Iris pigment epithelial cell (primary cell): ENCODE results near the gene STH.
"Not testable (repeated sequence)": the region's sequence is repeated elsewhere in the genome, so short reads cannot be mapped to it uniquely, and the experiment has no call there.

Experiments used
- DNase-seq: peaks from one replicate; pipeline ENCODE4 v3.0.0-alpha.2; 2011; ENCODE audit warnings: low read depth

The STH gene

GRCh38 chr17:45998987-45999899 lies at the start of gene STH:
STH (plus strand) TSS chr17:45999250; CDS start chr17:45999280, 30 bp downstream.
- no peak for DNase-seq

GRCh38 chr17:45949755-45950320 lies 49.2 kb upstream of the STH start:
- DNase-seq: no peak

- no peak for DNase-seq
These were observed 48.2 kb upstream of the STH start for GRCh38 chr17:45950888-45951287.

GRCh38 chr17:45951403-45951802 lies 47.6 kb upstream of the STH start:
- no peak for DNase-seq

- peak; percentile 18 for DNase-seq
These were observed 47.1 kb upstream of the STH start for GRCh38 chr17:45951941-45952340.

DNA sequence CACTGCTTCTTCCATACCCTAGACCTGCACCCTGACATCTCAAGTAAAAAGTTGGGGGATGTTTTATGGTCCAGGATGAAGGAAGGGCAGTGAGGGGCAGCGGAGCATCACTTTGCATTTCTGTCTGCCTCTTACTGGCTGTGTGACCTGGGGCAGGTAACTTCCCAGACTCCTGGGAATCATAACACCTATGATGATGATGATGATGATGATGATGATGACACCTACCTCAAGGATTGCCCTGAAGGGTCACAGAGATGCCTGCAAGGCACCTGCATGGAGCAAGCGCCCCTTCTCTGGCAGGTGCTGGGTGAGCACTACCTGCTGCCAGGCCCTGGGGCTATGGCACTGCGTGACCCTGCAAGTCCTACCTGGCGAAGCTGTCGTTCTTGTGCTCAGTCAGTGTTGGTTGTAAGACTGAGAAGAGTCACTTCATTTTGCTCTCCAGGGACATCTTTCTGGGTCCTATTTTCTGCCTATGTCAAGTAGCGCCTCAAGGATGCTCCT lies 46.2 kb upstream of the STH start:
- no peak for DNase-seq

DNA sequence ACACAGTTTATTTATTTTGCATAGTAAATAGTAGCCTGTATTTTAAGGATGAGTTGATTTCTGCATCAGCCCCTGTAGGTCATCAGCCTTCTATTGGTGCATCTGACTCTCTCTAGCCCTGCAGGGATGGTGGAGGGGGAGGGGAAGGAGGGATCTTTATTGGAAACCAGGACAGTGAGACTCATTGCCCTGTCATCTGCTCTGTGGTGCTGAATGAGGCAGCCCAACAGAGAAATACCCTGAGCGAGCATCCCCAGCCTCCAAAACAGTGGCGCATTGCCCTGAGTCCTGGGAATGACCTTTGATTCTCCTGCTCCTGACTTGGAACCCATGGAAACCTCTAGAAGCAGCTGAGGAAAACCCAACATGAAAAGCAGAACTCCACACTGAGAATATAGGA lies 45.5 kb upstream of the STH start:
- no peak for DNase-seq

DNA sequence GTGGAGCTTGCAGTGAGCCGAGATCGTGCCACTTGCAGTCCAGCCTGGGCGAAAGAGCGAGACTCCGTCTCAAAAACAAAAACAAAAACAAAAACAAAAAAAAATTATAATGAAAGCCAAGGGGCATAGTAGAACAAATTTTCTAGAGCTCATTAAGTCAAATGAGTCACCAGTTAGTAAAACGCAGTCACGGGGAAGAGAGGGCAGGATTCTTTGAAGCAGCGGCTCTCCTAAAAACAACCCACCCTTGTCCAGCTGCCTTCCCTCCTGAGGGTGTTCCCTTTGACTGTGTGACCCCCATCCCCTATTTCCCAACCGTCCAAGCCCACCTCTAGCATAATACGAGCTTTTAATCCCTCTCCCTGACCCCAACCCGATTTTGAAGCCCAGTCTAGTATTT lies 44.1 kb upstream of the STH start:
- DNase-seq: no peak

DNA sequence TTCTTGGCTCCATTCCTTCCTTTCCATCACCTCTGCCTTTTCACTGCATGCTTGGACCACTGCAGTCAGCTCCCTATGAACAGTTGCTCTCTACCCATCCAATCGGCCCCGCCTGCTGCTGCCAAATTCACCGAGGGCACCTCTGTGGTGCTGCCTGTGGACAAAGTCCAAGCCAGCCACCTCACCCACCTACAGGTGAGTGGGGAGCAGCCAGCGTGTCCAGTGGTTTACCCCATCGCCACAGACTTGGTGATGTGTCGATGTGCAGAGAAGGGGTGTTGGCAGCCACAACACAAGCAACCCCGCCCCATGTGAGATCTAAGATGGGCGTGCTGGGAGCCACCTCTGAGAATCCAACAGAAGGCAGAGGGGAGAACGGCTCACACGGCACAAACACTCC lies 43.7 kb upstream of the STH start:
- no peak for DNase-seq

- no peak for DNase-seq
These were observed 43.0 kb upstream of the STH start for GRCh38 chr17:45956090-45956489.

GRCh38 chr17:45956746-45957145 lies 42.3 kb upstream of the STH start:
- not testable (repeated sequence) for DNase-seq

GRCh38 chr17:45958307-45958706 lies 40.7 kb upstream of the STH start:
- no peak for DNase-seq

GRCh38 chr17:45958994-45959665 lies 39.9 kb upstream of the STH start:
- no peak for DNase-seq

DNA sequence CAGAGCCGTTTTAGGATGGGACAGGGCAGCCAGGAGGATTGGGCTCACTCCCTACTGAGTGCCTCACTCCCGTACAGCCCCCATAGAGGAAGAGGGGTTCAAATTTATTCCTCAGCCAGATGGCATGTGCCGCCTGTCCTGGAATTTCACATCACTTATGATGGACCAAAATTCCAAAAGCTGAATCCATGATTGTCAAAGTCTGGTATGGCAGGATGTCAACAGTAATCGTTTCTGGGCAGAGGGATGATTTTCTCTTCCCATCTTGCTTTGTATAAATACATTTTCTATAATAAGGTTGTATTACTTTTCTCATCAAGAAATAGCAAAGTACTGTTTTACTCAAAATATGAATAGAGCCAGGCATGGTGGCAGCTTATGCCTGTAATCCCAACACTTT lies 38.7 kb upstream of the STH start:
- DNase-seq: no peak

DNA sequence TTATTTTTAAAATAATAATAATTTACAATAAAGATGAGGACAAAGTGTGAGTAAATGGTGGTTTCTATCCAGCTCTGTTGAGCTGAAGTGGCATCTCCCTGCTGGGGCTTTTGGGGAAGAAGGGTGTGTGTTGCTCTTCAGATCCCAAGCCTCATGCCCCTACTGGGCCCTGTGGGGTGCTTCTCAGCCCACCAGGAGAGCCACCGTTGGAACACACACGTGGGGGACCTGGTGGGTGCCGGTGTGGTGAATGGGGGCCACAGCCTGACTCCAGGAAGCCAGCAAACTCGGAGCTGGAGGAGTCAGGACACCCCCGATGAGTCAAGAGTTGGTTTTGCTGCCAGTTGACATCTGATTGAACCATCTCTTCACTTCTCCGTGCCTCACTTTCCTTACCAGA lies 37.8 kb upstream of the STH start:
- DNase-seq: no peak

DNA sequence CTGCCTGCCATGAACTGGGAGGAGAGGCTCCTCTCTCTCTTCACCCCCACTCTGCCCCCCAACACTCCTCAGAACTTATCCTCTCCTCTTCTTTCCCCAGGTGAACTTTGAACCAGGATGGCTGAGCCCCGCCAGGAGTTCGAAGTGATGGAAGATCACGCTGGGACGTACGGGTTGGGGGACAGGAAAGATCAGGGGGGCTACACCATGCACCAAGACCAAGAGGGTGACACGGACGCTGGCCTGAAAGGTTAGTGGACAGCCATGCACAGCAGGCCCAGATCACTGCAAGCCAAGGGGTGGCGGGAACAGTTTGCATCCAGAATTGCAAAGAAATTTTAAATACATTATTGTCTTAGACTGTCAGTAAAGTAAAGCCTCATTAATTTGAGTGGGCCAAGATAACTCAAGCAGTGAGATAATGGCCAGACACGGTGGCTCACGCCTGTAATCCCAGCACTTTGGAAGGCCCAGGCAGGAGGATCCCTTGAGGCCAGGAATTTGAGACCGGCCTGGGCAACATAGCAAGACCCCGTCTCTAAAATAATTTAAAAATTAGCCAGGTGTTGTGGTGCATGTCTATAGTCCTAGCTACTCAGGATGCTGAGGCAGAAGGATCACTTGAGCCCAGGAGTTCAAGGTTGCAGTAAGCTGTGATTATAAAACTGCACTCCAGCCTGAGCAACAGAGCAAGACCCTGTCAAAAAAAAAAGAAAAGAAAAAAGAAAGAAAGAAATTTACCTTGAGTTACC lies 36.7 kb upstream of the STH start:
- DNase-seq: no peak

GRCh38 chr17:45963283-45963682 lies 35.8 kb upstream of the STH start:
- DNase-seq: no peak

DNA sequence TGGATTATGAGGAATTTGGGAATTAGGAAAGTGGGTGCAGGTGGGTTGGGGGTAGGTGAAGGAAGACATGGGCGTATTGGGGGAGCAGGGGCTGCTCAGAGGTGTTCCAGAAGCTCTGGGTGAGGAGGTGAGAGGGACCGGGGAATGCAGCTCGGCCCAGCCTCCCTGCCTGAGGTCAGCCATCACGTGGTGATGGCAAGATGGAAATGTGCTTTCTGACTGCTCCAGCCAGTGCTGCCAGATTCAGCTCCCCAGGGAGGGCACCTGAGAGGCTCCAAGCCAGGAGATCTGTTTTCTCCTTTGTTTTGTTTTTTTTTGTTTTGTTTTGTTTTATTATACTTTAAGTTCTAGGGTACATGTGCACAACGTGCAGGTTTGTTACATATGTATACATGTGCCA lies 35.2 kb upstream of the STH start:
- no peak for DNase-seq

DNA sequence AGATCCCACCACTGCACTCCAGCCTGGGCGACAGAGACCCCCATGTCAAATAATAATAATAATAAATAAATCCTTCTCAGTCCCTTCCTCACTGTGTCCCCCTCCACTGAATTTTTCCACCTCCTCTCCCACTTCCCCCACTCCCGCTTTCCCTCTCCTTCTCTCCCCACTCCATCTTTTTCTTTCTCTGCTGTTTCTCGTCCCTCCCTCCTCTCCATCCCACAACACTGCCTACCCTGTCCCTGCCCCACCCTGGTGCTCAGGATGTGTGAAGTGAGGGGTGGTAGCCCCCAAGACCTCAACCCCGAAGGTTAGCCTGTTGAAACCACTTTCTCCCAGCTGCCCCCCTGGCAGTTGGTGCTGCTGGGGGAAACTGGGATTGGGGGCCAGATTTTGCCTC lies 34.4 kb upstream of the STH start:
- DNase-seq: no peak

- no peak for DNase-seq
These were observed 33.2 kb upstream of the STH start for GRCh38 chr17:45965812-45966211.

DNA sequence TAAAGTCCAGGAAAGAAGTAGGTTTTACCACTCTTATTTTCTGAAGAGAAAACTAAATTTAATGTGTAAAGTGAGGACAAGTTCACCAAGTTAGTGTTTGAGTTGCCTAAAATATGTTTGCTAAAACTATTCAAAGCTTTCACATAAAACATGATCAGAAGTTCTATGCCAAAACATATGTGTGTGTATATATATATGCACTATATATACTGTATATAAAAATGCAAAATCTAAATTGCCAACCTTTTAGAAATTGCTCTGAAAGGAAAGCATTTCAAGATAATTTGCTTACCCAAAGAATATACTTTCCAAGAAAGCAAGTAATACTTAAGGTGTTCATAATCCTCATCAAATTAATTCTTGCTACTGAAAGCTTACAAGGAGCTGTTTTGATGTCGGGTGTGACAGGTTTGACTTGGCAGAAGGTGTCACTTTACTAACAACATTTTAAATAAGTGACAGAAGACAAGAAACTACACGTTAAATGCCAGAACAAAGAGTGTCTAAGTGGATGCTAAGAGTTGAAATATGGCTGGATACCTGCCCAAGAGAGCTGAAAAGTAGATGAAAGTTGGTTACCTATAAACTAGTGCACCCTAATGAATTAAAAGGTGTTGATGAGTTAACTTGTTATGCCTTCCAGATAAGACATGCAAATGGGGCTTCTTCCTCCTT lies 32.3 kb upstream of the STH start:
- DNase-seq: no peak

DNA sequence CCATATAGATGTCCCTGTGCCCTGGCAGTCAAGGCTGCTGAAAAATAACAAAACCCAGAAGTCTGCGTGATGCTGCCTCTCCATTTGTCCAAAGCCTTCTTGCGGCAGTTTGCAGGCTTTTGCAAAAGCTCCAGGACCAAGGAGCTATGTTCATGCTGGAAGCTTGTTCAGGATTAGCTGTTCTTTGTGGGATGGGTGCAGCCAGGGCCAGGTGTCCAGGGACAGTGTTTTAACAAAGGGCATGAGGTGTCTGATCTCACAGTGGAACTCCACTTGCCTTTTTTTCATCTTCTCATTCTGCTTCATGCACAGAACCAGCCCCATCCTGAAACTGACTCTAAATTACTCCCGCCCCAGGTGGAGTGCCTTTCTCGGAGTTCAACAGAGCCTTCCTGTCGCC lies 31.7 kb upstream of the STH start:
- DNase-seq: no peak
